GM13976 (cell line): ENCODE measurements around the gene CEP170B.

Experiments used
- DNase-seq: peaks from one replicate; pipeline ENCODE4 v3.0.0; 2012; ENCODE audit warnings: low spot score
- in situ Hi-C: fragments of 300-500 bp; cut with MboI; formaldehyde crosslinking; loops from one replicate; pipeline ENCODE4 v1.12.0; 2022; ENCODE audit warnings: low sequenced_read_pairs, mixed read lengths, inconsistent platforms; ENCODE audit not compliant: unreplicated experiment
- TF ChIP-seq, protein P1 (sequence below): IDR thresholded peaks from 2 replicates; pipeline ENCODE4 v1.5.1; 2012; ENCODE audit warnings: borderline replicate concordance, mild to moderate bottlenecking; ENCODE audit not compliant: insufficient read depth; ENCODE audit errors: extremely low read depth, missing control alignments, control extremely low read depth

CEP170B gene

DNA sequence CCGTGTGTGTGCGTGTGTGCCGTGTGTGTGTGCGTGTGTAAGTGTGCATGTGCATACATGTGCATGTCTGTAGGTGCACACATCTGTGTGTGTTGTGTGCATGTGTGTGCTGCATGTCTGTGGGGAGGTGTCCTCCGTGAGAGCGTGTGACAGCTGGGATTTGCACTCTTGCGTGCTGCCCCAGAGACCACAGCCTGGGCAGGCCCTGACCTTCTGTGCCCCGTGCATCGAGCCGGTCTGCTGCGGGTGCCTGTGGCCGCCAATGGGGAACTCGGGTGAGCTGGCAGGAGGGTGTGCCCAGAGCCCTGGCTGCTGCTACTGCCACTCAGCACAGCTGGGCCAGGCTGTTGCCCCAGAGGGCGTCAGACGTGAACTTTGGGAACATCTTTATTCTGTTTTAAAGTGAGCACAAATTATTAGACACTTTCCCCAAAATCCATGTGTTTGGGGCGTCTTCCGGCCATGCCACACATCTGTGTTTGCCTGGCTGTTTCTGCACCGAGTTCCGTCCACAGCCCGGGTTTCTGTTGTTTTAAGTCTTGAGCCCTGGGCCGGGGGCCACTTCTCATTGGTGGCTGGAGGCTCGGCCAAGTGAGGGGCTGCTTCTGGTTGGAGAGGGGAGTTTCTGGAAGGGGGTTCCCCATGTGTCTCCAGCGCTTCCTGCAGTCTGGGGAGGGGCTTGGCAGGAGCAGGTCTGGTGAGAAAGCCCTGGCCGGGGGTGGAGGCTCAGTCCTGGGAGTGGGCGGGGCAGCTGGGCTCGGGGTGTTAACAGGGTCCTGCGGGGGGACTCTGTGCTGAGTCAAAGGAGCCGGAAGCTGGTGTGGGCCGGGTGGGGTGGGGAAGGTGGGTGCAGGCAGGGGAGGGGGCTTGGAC, 7.6 kb downstream of the CEP170B start:
- in situ Hi-C loops, result no loop called here
- no peak for DNase-seq
- TF ChIP-seq, protein P1, sequence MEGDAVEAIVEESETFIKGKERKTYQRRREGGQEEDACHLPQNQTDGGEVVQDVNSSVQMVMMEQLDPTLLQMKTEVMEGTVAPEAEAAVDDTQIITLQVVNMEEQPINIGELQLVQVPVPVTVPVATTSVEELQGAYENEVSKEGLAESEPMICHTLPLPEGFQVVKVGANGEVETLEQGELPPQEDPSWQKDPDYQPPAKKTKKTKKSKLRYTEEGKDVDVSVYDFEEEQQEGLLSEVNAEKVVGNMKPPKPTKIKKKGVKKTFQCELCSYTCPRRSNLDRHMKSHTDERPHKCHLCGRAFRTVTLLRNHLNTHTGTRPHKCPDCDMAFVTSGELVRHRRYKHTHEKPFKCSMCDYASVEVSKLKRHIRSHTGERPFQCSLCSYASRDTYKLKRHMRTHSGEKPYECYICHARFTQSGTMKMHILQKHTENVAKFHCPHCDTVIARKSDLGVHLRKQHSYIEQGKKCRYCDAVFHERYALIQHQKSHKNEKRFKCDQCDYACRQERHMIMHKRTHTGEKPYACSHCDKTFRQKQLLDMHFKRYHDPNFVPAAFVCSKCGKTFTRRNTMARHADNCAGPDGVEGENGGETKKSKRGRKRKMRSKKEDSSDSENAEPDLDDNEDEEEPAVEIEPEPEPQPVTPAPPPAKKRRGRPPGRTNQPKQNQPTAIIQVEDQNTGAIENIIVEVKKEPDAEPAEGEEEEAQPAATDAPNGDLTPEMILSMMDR, result no peak

DNA sequence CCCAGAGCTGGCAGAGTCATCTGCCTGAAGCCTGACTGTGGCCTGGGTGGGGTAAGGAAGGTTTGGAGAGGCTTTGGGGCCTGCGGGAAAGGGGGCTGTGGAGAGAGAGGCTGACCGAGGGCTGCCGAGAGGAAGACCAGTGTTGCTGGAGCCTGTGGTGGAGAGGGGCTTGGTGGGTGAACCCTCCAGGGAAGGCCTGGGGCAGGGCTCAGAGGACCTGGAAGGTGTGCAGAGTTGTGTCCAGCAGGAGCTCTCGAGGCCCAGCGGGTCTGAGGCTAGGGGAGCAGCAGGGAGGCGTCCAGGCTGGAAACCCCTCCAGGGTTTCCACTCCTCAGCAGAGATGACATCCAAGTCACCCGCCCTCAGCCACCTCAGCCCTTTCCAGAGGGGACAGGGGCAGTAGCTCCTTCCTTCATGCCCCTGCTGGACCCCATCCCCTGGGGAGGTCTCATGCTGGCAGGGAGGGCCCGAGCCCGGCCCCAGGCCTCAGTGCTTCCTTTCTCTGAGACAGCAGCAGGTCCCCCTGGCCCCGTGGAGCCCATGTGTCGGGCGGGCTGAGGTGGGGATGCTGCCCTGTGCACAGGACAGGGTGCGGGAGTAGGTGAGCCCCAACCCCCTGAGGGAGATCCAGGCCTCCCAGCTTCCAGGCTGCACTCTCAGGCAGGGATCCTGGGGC, 8.4 kb downstream of the CEP170B start:
- DNase-seq, result no peak
- in situ Hi-C loops, result no loop called here
- TF ChIP-seq, protein P1, result no peak

DNA sequence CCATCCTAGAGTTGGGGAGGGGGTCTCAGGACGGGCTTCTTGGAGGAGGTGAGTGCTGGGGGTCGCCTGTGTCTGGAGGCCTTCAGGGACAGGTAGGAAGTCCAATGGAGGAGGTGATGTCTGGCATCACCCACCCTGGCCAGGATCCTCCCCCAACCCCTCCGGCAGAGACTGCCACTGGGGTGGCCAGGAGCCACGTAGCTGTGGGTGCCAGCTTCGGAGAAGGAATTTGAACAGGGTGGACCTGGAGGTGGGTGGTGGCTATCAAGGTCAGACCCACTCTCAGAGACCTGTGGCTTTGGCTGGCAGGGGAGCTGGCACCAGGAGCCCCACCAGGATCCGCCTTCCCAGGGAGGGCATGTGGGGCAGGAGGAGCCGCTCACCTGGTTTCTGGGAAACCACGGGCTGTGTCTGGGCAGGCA, 9.1 kb downstream of the CEP170B start:
- in situ Hi-C loops, result no loop called here
- no peak for DNase-seq
- TF ChIP-seq, protein P1, result no peak

DNA sequence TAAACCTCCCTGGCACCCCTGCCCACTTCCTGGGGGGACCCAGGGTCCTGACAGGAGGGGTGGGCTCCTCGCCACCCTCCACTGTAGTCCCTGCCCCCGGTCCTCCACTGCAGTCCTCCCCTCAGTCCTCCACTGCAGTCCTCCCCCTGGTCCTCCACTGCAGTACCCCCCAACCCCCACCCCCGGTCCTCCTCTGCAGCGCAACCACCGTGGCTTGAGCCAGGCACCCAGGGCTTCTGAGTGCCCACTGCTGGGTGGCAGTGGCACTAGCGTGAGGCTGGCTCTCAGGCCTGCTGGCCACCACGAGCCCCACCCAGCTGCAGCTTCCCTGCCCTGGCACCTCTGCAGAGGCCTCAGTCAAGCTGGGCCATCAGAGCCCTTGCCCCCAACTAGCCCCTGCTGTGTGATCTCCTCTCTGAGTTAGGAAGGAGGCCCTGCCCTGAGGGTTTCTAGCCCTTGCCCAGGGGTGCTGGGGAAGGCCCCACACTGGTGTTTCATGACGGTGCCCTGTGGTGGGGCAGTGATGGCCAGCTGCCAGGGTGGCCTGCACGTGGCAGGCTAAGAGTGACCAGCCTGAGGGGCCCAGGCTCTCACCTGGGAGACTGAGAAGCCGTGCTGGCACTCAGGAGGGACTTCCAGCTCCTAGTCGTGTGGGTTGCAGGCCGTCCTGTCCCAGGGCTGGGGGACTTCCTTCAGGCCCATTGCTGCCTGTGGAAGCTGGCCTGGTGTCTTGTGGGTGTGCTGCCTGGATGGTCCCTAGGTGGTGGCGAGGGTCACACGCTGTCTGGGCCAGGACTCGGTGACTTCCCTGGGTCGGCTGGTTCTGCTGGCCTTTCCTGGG, 9.7 kb downstream of the CEP170B start:
- TF ChIP-seq, protein P1, result no peak
- no peak for DNase-seq
- in situ Hi-C loops, result no loop called here

DNA sequence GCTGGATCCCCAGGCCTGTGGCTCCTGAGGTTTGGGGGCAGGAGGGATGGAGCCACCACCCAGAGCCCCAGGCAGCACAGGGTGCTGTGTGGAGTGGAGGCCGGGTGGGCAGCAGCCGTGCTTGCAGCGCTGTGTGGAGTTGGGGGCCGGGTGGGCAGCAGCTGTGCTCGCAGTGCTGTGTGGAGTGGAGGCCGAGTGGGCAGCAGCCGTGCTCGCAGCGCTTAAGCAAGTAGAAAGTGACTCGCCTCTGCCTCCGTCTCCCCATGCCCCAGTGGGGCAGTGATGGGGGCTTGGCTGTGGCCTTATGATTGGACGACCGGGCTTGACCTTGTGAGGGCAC, 10.3 kb downstream of the CEP170B start:
- in situ Hi-C loops, result no loop called here
- TF ChIP-seq, protein P1, result no peak
- no peak for DNase-seq

DNA sequence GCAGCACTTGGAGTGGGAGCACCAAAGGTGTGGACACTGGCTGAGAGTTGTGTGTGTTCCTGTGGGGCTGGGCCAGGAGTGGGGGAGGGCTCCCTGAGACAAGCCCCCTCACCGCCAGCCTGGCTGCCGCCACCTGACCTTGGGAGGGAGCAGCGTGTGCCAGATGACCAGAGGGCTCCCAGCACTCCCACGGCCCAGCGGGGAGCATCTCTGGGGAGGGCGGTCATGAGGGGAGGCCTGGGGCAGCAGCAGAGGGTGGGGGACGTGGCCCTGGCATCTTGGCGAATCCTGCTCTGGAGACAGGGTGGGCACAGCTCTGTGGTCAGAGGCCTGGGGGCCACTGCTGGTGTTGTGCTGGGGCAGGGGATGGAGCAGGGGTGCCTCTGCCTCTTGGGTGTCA, 10.7 kb downstream of the CEP170B start:
- in situ Hi-C loops, result no loop called here
- TF ChIP-seq, protein P1, result no peak
- no peak for DNase-seq
